HG03108 (cell line): ENCODE data around the gene TM9SF1.
A peak's percentile ranks its signal among the peaks of the same experiment; 100 is the strongest.

ENCODE experiments used
- ATAC-seq: cut with Tn5 transposase; IDR thresholded peaks from one replicate; pipeline ENCODE4 v1.9.1; 2021; ENCODE audit warnings: moderate library complexity; ENCODE audit not compliant: unreplicated experiment

Gene TM9SF1, protein sequence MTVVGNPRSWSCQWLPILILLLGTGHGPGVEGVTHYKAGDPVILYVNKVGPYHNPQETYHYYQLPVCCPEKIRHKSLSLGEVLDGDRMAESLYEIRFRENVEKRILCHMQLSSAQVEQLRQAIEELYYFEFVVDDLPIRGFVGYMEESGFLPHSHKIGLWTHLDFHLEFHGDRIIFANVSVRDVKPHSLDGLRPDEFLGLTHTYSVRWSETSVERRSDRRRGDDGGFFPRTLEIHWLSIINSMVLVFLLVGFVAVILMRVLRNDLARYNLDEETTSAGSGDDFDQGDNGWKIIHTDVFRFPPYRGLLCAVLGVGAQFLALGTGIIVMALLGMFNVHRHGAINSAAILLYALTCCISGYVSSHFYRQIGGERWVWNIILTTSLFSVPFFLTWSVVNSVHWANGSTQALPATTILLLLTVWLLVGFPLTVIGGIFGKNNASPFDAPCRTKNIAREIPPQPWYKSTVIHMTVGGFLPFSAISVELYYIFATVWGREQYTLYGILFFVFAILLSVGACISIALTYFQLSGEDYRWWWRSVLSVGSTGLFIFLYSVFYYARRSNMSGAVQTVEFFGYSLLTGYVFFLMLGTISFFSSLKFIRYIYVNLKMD

DNA sequence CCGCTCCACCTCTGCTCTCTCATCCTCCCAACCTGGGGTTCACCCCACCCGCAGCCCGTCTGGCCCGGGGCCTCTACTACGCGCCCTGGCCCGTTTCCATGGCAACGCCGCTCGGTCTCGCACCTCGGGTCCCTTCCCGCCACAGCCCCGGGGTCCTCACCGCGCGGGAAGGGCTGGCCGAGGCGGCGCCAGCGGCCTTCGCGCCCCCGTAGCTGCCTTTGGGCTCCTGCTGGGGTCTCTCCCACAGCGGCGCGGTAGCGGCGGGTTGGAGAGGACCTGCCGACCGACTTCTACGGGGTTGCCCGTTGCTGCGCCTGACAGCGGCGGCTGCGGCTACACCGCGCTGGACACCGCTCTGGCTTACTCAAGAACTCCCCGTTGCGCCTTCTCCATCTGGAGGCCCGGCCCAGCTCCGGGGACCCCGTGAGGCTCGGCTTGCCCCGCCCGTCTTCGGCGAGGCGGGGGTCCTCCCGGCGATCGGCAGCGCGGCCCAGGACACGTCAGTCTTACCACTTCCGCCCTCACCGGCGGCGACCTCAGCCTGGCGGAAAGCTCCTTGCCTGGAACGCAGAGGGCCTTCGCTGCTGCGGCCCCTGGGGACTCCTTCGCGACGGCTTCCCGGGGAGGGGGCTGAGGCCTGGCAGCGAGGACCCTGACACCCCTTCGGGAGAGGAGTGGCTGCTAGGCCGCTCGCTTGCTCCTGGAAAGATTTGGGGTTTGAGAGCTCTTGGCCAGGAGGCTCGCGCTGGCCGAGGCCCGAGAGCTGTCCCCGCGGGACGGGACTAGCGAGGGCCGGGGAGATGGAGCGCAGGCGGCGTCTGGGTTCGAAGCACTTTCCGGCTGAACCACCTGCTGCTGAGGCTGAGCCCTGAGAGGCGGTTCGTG is at the start of gene TM9SF1:
Gene TM9SF1, minus strand, starts transcription at position 256 of the 885 bp plus-strand sequence. CDS start 422 bp downstream, outside the sequence.
- peak; percentile 80 for ATAC-seq

DNA sequence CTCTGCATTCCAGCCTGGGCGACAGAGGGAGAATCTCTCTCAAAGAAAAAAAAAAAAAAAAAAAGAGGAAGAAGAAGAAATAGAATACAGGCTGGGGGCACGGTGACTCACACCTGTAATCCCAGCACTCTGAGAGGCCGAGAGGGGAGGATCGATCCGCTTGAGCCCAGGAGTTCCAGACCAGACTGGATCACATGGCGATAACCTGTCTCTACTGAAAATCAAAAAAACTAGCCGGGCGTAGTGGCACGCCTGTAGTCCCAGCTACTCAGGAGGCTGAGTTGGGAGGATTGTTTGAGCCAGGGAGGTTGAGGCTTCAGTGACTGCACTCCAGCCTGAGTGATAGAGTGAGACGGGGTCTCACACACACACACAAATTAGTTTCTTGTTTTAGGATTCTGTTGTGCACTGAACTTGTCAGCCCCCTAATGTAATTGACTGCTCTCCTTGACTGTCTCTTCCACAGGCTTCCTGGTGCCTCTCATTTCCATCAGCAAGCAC is 48.1 kb upstream of the TM9SF1 start:
- no peak for ATAC-seq

DNA sequence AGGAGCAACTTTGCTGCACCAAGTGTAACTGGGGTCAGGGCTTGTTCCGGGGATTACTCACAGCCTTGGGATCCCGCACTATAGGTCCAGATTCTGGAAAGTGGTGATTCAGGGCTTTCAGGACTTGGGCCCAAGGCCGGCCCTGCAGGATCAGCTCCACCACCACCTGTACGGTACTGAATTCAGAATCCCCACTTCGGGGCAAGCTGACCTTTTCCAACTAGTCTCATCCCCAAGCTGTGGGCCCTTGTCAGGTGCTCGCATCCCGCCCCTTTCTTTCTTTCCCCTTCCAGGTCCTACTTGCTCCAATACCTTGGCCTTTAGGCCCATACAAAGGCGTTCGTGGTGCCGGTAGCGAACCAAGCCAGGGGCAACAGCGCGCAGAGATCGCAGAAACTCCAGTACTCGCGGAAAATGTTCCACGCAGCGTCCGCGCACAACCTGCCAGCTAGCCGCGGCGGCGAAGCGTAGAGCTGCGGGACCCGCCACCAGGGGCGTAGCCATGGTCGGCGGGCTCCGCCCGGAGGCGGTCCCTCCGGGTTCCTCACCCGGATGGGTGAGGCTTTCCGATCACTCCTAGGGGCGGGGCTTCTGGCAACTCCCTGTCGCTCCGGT is 46.7 kb upstream of the TM9SF1 start:
- ATAC-seq, result peak; percentile 70

DNA sequence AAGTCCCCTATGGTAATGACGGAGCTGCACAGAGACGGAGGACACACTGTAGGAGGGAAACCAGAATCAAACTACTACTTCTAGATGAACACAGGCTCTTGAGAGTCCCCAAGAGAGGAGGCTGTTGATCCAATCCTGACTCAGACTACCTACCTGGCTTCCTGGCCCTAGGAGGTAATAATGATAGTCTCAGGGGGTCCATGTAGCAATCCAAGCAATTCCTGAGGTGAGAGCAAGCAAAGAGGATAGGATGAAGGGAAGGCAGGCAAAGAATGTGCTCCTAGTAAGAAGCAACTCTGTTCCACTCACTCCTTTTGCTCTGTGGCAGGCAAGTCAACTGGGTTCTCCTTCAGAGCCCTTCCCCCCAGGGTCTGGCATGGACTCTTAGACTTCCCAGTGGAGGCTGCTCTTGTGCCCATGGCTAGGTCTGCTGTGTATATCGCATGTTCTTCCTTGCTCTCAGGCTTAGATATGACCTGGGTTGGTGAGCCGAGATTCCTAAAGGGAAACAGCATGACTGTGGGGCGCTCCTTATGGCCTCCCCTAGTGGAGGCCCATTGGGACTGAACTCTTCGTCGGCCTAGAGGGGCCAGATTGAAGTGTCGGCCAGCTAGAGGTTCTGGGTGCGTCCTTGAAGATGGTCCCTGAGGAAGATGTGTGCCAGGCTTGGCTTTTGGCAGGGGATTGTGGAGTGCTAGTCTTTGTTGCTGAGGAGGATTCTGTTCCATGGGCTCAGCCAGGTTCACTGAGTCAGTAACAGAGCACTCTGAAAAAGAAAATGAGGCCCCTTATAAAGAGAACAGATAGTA is 45.1 kb upstream of the TM9SF1 start:
- no peak for ATAC-seq

DNA sequence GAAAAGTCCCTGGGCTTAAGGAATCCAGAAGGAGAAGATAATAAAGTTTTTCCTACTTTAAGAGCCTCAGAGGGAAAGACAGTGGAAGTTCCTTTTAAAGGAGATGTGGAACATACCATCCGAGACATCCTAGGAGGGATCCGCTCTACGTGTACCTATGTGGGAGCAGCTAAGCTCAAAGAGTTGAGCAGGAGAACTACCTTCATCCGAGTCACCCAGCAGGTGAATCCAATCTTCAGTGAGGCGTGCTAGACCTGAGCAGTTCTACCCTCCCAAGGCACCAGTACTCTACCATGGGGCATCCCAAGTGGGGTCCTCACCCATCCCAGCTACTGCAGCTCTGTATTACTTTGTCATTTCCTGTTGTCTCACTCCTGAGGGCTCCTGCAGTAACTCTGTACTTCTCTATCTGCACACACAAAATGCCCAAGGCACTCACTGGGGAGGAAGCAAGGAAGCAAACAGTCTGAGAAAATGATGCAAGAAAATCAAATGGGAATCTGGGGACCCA is 43.3 kb upstream of the TM9SF1 start:
- ATAC-seq, result no peak

DNA sequence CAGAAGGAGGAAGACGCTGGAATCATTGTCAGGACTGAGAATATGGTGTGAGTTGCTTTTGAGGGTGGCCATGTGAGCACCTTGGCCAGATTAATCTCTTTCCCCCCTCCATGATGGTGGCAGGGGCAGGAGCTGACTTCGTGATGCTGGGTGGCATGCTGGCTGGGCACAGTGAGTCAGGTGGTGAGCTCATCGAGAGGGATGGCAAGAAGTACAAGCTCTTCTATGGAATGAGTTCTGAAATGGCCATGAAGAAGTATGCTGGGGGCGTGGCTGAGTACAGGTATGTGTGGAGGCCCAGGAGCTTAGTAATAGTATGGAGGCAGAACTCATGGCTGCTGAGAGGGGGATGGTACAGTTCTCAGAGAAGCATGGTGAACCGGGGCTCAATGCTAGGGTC is 42.9 kb upstream of the TM9SF1 start:
- no peak for ATAC-seq

DNA sequence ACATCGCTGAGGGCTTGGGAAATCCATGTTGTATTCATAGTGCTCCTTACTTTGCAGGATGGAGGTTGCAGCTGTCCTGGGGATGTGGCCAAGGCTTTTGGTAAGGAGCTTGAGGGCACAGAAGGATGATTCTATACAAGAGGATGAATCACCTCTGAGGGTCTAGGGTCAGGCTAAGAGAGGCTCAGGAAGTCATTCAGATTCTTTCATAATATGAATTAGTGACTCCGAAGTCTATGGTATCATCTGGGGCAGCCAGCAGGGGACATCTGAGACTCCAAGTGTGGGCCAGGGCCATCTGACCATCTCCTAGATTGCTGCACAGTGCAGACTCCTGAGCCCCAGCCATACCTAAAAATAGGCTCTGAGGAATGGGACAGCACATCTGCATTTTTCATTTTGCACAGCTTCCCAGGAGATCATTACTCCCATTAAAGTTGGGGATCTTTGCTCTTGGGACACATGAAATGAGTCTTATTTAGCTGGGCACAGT is 42.3 kb upstream of the TM9SF1 start:
- ATAC-seq, result no peak

DNA sequence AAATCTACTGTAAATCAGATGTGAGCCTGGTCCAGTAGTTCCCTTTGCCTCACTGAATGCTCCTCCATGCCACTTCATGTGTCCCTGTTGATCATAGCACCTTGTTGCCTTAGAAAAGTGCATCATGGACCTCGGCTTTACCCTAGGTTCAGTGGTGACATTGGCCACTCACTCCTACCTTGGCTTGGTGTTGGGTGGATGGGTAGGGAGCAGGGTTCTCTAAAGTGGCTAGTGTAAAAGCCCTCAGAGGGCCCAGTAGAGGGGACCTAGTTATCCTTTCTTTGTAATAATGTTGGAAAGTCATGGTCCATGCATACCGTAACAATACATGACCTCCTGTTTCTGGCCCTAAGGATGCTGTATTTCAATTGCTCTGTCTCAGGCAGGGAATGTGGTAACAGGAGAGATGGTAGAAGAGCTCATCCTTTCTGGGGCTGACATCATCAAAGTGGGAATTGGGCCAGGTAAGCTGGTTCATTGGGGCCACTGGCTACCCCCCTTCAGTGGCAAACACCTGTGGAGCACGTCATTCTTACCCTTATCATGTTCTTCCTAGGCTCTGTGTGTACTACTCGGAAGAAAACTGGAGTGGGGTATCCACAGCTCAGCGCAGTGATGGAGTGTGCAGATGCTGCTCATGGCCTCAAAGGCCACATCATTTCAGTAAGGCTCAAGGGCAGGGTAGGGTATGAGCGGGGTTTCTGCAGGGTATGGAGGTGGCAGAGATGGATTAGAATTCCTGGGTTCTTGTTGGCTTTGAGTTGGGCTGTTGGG is 41.6 kb upstream of the TM9SF1 start:
- no peak for ATAC-seq

DNA sequence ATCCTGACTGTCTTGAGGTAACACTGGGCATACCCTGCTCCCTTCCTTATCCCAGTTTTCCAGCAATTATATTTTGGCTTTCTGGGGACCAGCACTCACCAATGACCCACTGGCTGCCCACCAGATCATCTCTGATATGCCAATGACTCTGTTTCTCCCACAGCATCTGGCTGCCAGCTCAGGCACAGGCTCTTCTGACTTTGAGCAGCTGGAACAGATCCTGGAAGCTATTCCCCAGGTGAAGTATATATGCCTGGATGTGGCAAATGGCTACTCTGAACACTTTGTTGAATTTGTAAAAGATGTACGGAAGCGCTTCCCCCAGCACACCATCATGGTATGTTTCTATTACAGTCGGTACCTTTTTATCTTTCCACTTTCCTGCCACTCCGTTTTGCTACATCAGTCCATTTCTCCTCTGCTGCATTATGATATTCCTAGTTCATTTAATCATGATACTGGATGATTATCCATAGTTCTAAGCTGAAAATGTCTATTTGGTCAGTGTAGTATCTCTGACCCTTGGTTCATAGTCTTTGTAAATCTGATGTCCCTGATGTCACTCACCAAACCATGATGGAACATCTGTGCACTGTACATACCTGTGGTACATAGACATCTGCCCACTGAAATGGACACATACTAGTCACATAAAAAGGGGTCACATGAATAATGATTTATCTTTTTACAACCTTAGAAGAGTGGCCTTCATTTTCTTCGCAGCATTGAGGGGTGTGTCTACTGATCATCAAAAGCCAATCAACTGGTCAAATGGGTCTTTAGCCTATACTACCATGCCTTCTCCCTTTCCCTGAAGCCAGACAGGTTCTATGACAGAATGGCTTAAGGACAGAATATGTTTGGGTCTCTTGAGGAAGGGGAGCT is 40.8 kb upstream of the TM9SF1 start:
- no peak for ATAC-seq

DNA sequence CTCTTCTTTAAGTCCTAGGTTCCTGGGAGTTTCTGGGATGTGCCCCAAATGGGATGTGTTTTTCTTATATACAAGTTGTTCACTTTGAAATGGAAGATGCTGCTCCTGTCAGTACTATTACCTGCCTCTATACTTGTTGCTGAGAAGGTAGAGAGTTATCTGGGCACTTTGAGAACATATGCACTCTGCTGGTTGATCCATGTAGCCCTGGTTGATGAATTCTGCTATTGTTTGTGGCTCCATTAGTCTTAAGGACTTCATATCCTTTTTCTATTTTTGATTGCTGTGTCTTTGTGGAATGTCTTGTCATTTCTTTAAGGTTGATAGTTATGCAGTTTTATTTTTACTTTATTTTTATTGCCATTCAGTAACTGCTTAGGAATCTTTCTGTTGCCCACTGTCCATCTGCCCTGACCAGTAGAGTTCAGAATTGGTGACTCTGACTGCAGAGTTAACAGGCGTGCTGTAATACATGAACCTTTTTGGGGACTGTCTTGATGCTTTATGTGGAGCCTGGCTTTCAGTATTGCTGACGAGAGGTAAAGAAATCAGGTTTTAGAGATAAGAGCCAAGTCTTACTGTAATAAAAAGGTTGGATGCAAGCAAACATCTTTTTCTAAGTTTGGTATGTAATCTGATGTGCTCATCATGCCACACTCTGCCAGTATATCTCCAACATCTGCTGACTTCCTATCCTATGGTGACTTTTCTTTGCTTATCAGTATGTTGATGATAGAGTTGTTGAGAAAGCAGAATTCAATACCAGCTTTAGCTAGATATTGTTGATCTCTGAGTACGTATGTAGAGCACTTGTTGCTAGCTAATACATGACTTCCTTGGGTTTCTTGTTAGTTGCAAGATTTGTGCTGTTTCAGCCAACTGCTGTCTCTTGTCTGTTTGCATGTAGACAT is 39.1 kb upstream of the TM9SF1 start:
- no peak for ATAC-seq

DNA sequence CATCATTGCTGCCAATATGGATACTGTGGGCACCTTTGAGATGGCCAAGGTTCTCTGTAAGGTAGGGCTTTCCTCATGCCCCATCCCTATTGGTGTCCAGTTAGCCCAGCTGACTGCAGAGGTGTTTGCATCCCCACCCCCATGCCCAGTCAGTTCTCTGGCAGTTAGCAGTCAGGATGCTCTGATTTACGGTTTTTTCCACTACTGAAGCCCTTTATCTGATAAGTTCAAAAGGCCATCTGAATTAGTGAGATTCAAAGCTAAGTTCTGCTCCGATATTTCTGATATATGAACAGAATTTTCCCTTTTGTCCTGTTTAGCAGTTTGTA is 38.3 kb upstream of the TM9SF1 start:
- ATAC-seq, result no peak

DNA sequence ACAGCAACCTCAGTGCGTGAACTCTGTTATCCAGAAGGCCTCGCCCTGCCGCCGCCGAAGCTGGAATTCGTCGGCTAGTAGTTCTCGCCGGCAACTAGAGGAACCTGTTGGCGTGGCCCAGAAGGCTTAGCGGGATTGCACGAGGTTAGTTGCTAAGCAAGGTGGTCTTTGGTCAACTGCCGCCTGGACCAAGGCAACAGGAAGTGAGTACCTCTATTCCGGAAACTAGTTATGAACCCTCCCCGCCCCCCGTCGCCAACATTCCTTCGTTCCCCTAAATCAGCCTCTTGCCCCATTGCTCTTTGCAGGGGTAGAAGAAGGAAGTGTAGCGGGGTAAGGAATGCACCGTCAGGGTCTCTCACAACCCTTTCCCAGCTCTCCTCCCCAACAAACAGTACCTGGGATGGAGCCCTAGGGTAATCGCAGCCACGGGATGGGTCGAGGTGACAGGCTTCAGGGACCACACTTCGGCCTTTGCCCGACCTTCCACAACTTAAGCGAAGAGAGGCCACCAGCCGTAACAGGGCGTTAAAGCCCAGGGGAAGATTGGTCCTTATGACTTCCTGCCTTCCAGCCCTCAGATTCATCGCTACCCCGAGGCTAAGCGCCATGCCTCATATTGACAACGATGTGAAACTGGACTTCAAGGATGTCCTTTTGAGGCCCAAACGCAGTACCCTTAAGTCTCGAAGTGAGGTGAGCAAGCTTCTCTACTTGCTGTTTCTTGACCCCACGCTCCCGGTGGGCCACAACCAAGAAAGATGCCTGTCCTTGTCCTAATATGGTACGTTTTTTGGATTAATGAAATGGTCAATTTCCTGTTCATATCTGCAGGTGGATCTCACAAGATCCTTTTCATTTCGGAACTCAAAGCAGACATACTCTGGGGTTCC is 37.6 kb upstream of the TM9SF1 start, which contains the start of gene GMPR2:
Gene GMPR2, plus strand, starts transcription at position 285 of the 893 bp plus-strand sequence. Its CDS starts 325 bp downstream, at position 610.
- ATAC-seq, result peak; percentile 37

DNA sequence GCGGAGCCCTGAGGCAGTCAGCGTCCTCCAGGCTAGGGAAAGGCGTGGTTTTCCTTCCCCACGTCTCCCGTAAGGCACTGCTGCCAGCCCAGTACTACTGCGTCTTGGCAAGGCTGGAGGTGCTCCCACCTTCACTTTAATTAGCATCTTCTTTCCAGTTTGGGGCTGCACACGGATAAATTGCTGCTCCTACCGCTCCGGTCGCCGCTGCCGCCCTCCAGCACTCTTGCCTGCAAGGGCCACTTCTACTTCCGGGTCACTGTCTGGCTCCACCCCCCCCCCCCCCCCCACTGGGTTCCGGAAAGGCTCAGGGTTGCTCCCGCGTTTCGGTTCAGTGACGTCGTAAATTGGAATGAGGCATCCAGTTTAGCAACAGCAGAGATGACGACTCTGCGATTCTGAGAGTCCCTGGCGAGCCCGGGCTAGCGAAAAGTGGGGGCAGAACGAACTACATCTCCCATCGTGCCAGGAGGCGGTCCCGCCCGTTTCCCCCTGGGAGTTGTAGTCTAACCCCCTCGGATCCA is 36.9 kb upstream of the TM9SF1 start, which contains the start of gene NEDD8:
Gene NEDD8, minus strand, starts transcription at position 247 of the 524 bp plus-strand sequence. Its CDS starts 100 bp downstream, at position 147.
- ATAC-seq, result peak; percentile 74

DNA sequence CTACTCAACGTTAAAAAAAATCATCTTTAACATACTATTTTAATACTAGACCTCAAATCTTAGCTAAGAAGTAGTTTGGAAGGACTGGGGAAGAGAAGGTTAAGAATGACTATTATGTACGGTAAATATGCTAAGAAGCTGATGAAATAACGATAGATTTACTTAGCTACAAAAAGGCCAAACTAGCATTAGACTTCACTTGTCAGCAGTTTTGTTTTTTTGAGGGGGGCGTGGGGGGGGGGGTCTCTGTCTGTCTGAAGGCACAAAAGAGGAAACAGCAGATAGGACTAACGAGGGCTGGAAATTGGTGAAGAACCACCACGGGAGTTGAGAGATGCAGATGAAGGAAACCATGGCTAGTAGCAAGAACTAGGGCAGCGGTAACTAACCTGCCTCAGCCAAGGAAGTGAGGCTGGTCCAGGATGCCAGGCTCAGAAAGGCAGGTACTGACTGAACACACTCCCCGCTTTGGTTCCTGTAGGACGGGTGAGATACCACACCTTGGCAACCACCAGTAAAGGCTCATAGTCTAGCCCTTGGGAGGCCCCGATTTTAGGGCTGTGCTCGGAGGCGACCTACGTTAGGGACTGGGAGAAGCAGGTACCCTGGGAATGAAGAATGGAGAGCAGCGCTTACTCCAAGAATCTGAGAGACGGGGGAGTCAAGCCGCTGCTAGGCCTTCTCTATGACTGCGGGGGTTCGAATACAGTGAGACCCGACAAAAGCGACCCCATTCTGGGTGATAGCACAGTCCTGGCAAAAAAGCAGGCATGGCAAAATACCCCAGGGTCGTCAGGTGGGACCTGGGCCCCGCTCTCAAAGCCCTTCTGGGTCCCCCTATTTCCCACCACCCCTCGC is 36.3 kb upstream of the TM9SF1 start:
- no peak for ATAC-seq

DNA sequence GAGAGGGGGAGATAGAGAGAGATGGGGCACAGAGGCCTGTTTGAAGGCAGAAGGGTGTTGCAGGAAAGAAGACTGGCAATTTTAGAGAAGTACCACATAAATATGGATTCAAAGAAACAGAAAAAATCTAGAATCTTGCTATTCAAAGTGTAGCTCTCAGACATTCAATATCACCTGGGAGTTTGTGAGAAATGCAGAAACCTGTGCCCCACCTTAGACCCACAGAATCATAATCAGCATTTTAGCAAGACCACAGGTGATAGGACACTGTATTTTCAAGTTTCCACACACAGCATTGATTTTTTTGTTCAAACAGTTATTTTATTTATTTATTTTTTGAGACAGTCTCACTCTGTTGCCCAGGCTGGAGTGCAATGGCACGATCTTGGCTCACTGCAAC is 33.7 kb upstream of the TM9SF1 start:
- ATAC-seq, result no peak
